ENCODE measurements around the gene MESP1.
"Not testable (repeated sequence)": the region's sequence is repeated elsewhere in the genome, so short reads cannot be mapped to it uniquely, and the experiment has no call there.

Gene MESP1

DNA sequence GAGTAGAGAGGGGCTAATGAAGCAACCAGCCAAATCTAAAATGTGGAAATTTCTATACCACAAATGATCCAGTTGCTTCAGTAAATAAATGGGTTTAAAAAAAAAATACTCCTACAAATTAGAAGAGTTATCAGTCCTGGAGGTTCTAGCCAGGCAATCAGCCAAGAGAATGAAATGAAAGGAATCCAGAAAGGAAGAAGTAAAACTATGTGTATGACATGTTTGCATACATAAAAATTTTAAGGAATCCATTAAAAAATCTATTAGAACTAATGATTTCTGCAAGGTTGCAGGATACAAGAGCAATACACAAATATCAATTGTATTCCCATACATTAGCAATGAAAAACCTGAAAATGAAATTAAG, 34.7 kb upstream of the MESP1 start:
- H3K36me3 Mint-ChIP-seq (ENCODE audit: insufficient read depth): no peaks in the 10 kb centered on the region
- no peaks in the 10 kb centered on the region for H3K4me1 Mint-ChIP-seq
- peaks cover 28% of the 10 kb centered on the region for H3K27me3 Mint-ChIP-seq
- no peak overlapping the region for H3K4me3 Mint-ChIP-seq
- no peaks in the 10 kb centered on the region for H3K9me3 Mint-ChIP-seq
- ATAC-seq (replicated peaks; ENCODE audit: extremely low read depth, poor library complexity, severe bottlenecking) (no peak), DNase-seq (ENCODE audit: low spot score in 2 of 2) (no peak)
- no peak overlapping the region for H3K27ac Mint-ChIP-seq (ENCODE audit: low read depth)

DNA sequence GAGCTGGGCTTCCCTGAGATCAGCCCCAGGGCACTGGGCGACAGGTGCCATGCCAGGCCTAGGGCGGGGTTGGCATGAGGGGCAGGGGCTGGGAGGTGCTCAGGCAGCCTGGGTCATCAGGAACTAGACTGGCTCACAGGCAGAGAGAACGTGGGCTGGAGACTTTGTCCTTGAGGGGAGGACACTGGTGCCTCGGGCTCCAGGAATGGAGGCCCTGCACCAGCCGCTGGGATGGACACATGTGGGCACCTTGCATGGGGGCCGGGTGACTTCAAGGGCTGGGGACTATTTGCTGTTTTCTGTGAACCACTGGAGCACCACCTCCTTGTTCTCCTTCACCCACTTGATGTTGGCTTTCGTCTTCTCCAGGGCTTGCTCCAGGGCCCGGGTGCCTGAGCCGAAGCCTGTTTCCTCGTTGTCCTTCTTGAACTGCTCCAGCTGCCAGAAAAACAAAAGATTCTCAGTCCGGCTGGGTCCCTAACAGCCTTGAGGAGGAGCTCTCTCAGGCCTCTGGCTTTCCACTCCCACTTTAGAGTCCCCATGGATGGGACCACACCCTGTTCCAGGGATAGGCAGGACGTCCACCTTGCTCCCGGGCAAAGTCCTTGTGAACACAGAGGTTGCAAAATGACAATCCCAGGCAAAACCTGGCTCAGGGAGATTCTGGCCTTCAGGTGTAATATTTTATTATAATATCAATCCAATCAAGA, 34.2 kb upstream of the MESP1 start:
- H3K27ac Mint-ChIP-seq (ENCODE audit: low read depth): no peak overlapping the region

DNA sequence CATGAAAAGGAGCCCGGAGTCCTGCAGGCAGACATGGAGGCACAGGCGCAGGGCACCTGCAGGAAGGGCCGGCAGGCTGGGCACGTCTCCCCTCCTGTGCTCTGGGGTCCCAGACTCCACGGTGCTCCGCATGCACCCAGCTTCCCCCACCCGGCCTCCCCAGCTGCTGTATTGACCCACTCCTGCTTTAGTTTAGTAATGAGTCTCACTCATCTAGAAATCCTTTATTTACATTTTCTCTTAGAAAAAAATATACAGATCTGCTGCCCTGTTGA, 33.6 kb upstream of the MESP1 start:
- no peak for ATAC-seq (replicated peaks; ENCODE audit: extremely low read depth, poor library complexity, severe bottlenecking)
- H3K9me3 Mint-ChIP-seq: no peaks in the 10 kb centered on the region
- H3K36me3 Mint-ChIP-seq (ENCODE audit: insufficient read depth): no peaks in the 10 kb centered on the region
- no peak for DNase-seq (ENCODE audit: low spot score in 2 of 2)
- no peaks in the 10 kb centered on the region for H3K4me1 Mint-ChIP-seq
- H3K4me3 Mint-ChIP-seq: no peak overlapping the region
- H3K27me3 Mint-ChIP-seq: peaks cover 25% of the 10 kb centered on the region
- no peak overlapping the region for H3K27ac Mint-ChIP-seq (ENCODE audit: low read depth)

More for the DNA sequence above, 34.2 kb upstream of the MESP1 start:
- H3K27me3 Mint-ChIP-seq: peaks cover 28% of the 10 kb centered on the region
- H3K4me1 Mint-ChIP-seq: no peaks in the 10 kb centered on the region
- ATAC-seq (replicated peaks; ENCODE audit: extremely low read depth, poor library complexity, severe bottlenecking) (no peak), DNase-seq (ENCODE audit: low spot score in 2 of 2) (no peak)
- no peak overlapping the region for H3K4me3 Mint-ChIP-seq
- no peaks in the 10 kb centered on the region for H3K36me3 Mint-ChIP-seq (ENCODE audit: insufficient read depth)
- H3K9me3 Mint-ChIP-seq: no peaks in the 10 kb centered on the region

DNA sequence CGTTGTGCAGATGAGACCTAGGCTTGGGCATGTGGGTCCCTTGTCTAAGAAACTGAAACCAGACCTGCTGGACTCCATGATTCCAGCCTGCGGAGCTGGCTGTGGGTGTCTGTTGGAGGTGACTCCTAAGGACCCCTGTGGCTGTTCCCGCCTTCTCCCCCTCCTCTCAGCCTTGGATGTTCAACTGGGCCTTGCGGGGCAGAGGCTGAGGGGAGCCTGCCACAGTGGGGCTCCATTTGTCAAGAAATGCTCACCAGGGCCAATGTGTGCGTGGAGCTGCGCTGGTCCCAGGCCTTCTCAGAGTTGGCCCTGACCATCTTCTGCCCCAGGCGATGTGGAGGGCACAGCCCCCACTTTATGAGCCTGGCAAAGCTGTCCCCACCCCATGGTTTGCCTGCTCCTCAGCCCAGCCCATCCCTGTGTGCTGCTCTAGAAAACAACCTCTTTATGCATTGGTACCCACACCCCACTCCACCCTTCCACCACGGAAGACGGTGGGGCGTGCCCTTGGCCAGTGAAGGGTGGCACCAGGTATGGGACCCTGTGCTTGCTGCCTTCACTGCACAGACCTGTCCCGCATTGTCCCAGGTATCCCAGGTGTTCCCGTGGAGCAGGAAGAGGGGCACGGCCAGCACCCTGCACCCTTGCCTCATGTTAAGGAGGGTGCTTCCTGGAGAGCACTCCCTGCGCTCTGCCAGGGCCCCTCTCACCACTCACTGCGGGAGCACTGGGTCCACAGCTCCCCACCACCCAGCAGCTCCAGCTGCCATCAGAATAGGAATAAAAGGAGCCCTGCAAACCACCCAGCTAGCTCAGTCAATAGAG, 33.0 kb upstream of the MESP1 start:
- H3K27ac Mint-ChIP-seq (ENCODE audit: low read depth): no peak overlapping the region
- DNase-seq (ENCODE audit: low spot score in 2 of 2): no peak
- no peak overlapping the region for H3K4me3 Mint-ChIP-seq

DNA sequence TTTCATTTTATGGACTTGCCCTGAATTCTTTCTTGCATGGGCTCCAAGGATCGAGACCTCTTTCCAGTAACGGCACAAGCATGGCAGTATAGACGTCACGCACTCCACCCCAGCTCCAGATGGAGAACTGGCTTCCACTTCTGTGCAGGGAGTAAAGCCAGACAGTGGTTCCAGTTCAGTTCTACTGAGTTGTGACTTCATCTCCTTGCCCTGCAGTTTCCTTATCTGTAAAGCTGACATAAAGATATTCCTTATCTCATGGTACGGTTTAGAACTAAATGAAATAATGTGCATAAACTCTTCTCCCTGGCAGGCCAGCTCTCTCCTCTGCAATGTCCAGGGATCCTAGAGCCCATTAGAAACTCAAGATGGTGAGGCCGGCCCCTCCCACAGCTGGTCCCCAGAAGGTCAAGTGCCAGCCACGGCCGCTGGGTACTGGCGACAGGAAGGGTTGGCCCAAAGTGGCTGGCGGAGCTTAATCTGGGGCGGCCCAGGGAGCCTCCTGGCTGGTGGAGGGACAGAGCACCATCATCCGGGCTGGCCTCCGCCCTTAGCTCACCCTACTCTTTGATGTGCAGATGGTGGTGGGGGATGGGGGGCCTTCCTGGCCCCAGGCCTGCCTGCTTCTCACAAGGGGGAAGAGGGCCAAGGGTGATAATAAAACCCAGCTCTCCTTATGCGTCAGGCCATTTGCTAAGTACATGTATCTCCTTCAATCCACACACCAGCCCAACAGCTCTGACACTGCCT, 32.2 kb upstream of the MESP1 start:
- DNase-seq (ENCODE audit: low spot score in 2 of 2): no peak
- no peak for ATAC-seq (replicated peaks; ENCODE audit: extremely low read depth, poor library complexity, severe bottlenecking)
- H3K4me1 Mint-ChIP-seq: no peaks in the 10 kb centered on the region
- H3K27ac Mint-ChIP-seq (ENCODE audit: low read depth): no peak overlapping the region
- H3K36me3 Mint-ChIP-seq (ENCODE audit: insufficient read depth): no peaks in the 10 kb centered on the region
- H3K9me3 Mint-ChIP-seq: no peaks in the 10 kb centered on the region
- H3K27me3 Mint-ChIP-seq: peaks cover 27% of the 10 kb centered on the region
- no peak overlapping the region for H3K4me3 Mint-ChIP-seq

More for the DNA sequence above, 33.0 kb upstream of the MESP1 start:
- H3K36me3 Mint-ChIP-seq (ENCODE audit: insufficient read depth): no peaks in the 10 kb centered on the region
- H3K9me3 Mint-ChIP-seq: no peaks in the 10 kb centered on the region
- no peaks in the 10 kb centered on the region for H3K4me1 Mint-ChIP-seq
- H3K27me3 Mint-ChIP-seq: peaks cover 25% of the 10 kb centered on the region
- no peak for ATAC-seq (replicated peaks; ENCODE audit: extremely low read depth, poor library complexity, severe bottlenecking)

DNA sequence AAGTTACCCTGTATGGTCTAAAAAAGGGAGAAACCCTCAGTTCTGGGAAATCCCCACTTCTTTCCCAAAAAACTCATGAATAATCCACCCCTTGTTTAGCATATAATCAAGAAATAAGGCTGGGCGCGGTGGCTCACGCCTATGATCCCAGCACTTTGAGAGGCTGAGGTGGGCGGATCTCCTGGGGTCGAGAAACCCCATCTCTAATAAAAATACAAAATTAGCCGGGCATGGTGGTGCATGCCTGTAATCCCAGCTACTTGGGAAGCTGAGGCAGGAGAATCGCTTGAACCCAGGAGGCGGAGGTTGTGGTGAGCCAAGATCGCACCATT, 31.5 kb upstream of the MESP1 start:
- ATAC-seq (replicated peaks; ENCODE audit: extremely low read depth, poor library complexity, severe bottlenecking): not testable (repeated sequence)

DNA sequence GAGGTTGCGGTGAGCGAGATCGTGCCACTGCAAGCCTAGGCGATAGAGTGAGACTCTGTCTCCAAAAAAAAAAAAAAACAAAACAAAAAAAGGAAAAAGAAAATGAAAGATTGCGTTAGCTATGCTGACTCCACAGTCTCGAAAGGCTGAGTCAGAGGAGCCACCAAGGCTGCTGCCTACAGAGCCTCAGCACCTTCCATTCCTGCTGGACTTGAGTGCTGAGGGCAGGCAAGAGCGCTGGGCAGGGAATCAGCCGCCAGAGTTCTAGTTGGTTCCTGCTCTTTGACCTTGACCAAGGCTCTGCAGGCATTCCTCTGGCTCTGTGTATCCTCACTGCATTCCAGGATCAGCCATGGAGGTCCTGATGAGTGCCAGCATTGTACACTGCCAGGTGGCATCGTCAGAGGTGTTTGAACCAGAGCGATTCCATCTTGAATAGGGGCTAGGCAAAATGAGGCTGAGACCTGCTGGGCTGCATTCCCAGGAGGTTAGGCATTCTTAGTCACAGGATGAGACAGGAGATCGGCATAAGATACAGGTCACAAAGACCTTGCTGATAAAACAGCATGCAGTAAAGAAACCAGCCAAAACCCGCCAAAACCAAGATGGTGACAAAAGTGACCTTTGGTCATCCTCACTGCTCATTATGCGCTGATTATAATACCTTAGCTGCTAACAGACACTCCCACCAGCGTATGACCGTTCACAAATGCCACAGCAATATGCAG, 31.0 kb upstream of the MESP1 start:
- Mint-ChIP-seq H3K27me3 (peaks cover 31% of the 10 kb centered on the region), H3K4me3 (no peak overlapping the region), H3K27ac (ENCODE audit: low read depth) (no peak overlapping the region), H3K9me3 (no peaks in the 10 kb centered on the region), H3K4me1 (no peaks in the 10 kb centered on the region), H3K36me3 (ENCODE audit: insufficient read depth) (no peaks in the 10 kb centered on the region)
- DNase-seq (ENCODE audit: low spot score in 2 of 2) (no peak), ATAC-seq (replicated peaks; ENCODE audit: extremely low read depth, poor library complexity, severe bottlenecking) (no peak)

More for the DNA sequence above, 31.5 kb upstream of the MESP1 start:
- H3K9me3 Mint-ChIP-seq; H3K27ac Mint-ChIP-seq (ENCODE audit: low read depth); DNase-seq (ENCODE audit: low spot score in 2 of 2); H3K4me3 Mint-ChIP-seq; H3K4me1 Mint-ChIP-seq; H3K36me3 Mint-ChIP-seq (ENCODE audit: insufficient read depth): not testable (repeated sequence)
- peaks cover 27% of the 10 kb centered on the region for H3K27me3 Mint-ChIP-seq

DNA sequence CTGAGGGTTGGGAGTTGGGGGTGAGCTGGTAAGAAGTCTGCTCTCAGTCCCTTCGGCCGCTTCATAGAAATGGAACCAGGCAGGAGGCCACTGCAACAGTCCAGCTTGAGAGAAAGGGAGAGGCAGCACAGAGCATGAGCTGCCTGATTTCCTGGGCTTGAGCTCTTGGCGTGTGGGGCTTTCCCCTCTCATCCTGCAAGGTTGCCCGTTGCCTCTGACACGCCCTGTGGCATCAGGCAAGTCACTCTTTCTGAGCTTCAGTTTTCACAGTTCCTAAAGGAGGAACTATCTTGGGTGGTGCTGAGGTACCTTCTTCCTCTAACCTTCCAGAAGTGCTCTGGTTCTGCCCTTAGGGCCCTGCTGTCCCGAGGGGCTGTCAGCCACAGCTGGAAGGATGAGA, 30.0 kb upstream of the MESP1 start:
- no peak overlapping the region for H3K27ac Mint-ChIP-seq (ENCODE audit: low read depth)
- ATAC-seq (replicated peaks; ENCODE audit: extremely low read depth, poor library complexity, severe bottlenecking) (no peak), DNase-seq (ENCODE audit: low spot score in 2 of 2) (no peak)
- H3K36me3 Mint-ChIP-seq (ENCODE audit: insufficient read depth): no peaks in the 10 kb centered on the region
- H3K4me1 Mint-ChIP-seq: no peaks in the 10 kb centered on the region
- no peaks in the 10 kb centered on the region for H3K9me3 Mint-ChIP-seq
- no peak overlapping the region for H3K4me3 Mint-ChIP-seq
- H3K27me3 Mint-ChIP-seq: peaks cover 31% of the 10 kb centered on the region

DNA sequence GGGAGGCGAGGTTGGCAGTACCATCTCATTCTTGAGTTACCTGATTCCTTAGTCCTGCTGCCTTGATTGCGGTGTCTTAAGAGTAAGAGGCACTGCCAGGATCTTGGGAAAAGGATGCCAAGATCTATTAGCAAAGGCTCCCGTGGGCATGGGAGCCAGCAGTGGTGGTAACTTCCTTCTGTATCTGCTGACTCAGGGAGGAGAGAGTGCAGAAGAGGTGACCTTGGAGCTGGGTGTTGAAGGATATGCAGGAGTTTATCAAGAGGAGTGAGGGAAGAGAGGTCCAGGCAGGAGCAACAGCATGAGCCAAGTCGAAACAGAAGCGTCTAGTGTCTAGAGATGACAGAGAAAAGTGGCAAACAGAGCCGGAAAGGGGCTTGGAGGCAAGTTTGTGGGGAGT, 29.6 kb upstream of the MESP1 start:
- Mint-ChIP-seq H3K4me1 (no peaks in the 10 kb centered on the region), H3K27ac (ENCODE audit: low read depth) (no peak overlapping the region), H3K4me3 (no peak overlapping the region), H3K27me3 (peaks cover 31% of the 10 kb centered on the region), H3K36me3 (ENCODE audit: insufficient read depth) (no peaks in the 10 kb centered on the region), H3K9me3 (no peaks in the 10 kb centered on the region)
- DNase-seq (ENCODE audit: low spot score in 2 of 2) (no peak), ATAC-seq (replicated peaks; ENCODE audit: extremely low read depth, poor library complexity, severe bottlenecking) (no peak)

DNA sequence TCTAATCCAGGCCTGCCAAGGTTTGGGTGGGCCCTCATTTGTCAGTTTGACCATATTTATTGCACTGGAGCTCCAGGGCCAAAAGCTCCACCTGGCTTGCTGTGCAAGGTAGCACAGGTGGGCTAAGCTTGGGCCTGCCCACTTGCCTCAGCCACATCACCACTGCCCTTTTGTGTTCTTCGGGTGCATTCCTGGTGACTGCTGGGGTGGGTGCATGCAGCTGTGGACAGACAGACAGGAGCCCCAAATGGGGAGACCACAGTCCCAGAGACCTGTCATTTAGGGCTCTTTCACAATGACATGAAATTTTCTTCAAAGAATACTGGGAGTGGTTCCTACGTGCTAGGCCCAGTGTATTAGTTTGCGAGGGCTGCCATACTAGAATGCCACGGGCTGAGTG, 27.8 kb upstream of the MESP1 start:
- DNase-seq (ENCODE audit: low spot score in 2 of 2) (no peak), ATAC-seq (replicated peaks; ENCODE audit: extremely low read depth, poor library complexity, severe bottlenecking) (no peak)
- Mint-ChIP-seq H3K27ac (ENCODE audit: low read depth) (no peak overlapping the region), H3K27me3 (peaks cover 31% of the 10 kb centered on the region), H3K4me3 (no peak overlapping the region), H3K36me3 (ENCODE audit: insufficient read depth) (no peaks in the 10 kb centered on the region), H3K9me3 (no peaks in the 10 kb centered on the region), H3K4me1 (no peaks in the 10 kb centered on the region)

DNA sequence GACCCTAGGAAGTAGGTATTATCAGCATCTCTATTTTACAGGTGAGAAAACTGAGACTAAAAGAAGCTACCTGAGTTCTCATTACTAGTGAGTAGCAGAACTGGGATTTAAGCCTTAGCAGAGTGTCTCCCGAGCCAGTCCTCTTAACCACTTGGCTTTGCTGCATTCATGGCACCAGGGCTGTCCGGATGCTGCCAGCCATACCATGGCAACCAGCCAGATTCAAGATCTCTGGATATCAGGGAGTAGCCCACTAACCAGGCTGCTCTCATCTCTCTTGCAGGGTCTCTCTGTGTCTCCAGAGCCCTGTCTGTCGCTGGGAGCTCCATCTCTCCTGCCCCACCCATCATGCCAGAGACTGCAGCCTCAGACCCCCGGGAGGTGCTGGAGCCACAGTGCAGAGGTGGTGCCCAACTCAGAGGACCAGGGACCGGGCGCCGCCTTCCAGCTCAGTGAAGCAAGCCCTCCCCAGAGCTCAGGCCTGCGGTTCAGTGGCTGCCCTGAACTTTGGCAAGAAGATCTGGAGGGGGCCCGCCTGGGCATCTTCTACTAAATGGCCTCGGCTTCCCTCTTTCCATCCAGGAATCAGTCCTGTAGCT, 26.8 kb upstream of the MESP1 start:
- ATAC-seq (replicated peaks; ENCODE audit: extremely low read depth, poor library complexity, severe bottlenecking) (no peak), DNase-seq (ENCODE audit: low spot score in 2 of 2) (no peak)
- Mint-ChIP-seq H3K4me3 (no peak overlapping the region), H3K27ac (ENCODE audit: low read depth) (no peak overlapping the region), H3K9me3 (no peaks in the 10 kb centered on the region), H3K4me1 (no peaks in the 10 kb centered on the region), H3K36me3 (ENCODE audit: insufficient read depth) (no peaks in the 10 kb centered on the region), H3K27me3 (peaks cover 31% of the 10 kb centered on the region)

DNA sequence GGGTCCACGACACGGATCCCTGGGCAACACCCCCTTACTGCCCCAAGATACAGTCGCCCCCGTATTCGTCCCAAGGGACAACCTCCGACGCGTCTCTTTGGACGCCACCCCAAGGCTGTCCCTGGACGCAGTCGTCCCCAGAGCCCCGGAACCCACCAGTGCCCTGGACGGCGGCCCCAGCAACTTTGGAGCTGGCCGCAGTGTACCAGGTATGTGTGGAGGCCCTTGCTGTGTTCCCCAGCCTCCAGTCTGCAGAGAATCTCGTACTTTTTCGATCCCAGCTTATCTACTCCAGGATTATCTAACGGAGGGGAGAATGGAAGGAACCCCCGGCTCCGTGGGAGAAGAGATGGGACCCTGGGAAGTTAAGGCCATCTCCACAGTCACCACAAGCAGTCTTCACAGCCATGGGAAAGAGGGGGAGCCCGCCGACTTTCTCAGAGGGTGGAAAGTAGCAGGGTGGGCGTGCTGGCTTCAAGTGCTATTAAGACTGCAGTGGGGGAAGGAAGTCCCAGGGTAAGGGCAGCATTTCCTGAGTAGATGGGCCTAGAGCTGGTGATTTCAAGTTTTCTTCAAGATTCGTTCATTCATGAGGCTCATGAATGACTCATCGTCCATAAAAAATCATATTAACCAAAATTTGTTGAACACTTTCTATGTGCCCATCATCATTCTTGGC, 26.2 kb upstream of the MESP1 start:
- Mint-ChIP-seq H3K4me3 (peak overlapping the region; percentile 20), H3K27ac (ENCODE audit: low read depth) (no peak overlapping the region), H3K27me3 (peaks cover 31% of the 10 kb centered on the region), H3K4me1 (no peaks in the 10 kb centered on the region), H3K36me3 (ENCODE audit: insufficient read depth) (no peaks in the 10 kb centered on the region), H3K9me3 (no peaks in the 10 kb centered on the region)
- DNase-seq (ENCODE audit: low spot score in 2 of 2) (no peak), ATAC-seq (replicated peaks; ENCODE audit: extremely low read depth, poor library complexity, severe bottlenecking) (no peak)
